Stimulated activated CD4-positive, alpha-beta T cell treated with anti-CD3 and anti-CD28 coated beads, Interleukin-2, amount 100 ng/mL, for 24 hours (primary cell): Measurements from ENCODE around the gene MAN1C1.

ENCODE experiments used
- DNase-seq, 2 donors: peaks; one replicate each; pipeline ENCODE4 v3.0.0-alpha.2; 2020

Gene MAN1C1

DNA sequence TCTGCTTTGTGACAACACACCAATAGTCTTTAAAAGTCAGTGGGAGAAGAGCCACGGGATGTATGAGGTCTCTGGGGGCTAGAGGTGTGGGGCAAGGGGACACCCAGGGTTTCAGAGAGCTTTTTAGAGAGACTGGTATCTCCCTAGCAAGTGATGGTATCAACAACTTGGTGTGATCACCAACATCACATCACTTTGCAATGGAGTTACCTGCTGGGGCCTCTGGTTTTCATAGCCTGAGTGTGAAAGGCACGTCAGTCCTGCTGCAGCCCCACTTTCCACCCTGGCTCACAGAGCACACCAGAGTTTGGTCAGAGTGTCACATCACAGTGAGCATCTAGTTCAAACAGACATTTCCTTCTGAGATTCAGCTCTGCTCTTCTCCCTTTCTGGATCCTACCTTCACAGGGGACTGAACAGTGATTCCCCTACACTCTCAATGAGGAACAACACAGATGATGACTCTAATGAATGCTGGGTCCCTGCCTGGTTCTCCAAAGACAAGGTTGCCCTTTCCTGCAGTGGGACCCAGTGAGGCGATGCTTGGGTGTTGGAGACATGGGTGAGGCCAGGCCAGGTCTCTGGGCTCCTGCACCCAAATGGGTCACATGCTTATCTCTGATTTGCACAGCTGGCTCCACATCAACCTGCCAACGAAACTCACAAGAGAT, 2.0 kb upstream of the MAN1C1 start:
- peak in 1 of 2 donors; percentile 17 for DNase-seq

DNA sequence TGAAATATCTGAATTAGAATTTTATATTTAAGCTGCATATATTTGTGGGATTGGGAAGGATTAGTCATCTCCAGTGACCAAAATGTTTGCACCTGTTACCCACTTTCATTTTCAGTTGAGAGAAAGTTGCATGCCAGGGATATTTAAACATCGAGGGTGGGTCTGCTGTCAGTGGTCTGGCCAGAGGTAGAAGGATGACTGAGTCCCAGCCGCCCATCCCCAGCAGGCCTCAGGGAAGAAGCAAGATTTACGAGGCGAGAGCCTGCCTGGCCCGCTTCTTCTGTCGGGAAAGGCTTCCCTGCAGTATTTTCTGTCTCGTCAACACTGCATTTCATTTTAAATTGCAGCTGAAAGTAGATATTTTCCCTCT, 1.4 kb upstream of the MAN1C1 start:
- no peak for DNase-seq

DNA sequence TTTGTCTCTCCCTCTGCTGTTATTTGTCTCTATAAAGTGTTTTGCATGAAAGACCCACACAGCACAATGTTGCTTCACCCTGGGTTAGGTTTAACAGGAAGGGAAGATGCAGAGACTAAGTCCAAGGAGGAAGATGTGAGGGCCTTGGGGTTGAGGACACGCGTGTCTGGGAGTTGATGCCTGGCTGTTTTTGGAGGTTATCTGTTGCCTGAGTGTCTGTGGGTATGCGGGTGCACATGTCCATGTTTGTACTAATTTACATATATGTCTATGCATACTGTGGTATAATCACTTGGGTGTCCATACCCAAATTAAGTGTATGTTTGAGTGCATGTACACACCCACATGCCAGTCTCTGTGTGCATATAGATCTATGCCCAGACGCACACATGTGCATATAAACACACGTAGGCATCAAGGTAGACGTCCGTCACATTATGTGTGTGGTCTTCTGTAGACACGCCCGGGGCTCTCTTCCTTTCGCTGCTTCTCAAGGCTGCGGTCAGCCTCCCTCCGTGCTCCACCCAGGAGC, 962 bp upstream of the MAN1C1 start:
- DNase-seq = no peak

- peak in 1 of 2 donors; percentile 40 for DNase-seq
Observed at GRCh38 chr1:25616987-25617624, 515 bp downstream of the MAN1C1 start.

GRCh38 chr1:25617625-25618432, 1.2 kb downstream of the MAN1C1 start:
- DNase-seq = peak in 1 of 2 donors; percentile 33

- DNase-seq = no peak
Observed at GRCh38 chr1:25618433-25618808, 1.8 kb downstream of the MAN1C1 start.

DNA sequence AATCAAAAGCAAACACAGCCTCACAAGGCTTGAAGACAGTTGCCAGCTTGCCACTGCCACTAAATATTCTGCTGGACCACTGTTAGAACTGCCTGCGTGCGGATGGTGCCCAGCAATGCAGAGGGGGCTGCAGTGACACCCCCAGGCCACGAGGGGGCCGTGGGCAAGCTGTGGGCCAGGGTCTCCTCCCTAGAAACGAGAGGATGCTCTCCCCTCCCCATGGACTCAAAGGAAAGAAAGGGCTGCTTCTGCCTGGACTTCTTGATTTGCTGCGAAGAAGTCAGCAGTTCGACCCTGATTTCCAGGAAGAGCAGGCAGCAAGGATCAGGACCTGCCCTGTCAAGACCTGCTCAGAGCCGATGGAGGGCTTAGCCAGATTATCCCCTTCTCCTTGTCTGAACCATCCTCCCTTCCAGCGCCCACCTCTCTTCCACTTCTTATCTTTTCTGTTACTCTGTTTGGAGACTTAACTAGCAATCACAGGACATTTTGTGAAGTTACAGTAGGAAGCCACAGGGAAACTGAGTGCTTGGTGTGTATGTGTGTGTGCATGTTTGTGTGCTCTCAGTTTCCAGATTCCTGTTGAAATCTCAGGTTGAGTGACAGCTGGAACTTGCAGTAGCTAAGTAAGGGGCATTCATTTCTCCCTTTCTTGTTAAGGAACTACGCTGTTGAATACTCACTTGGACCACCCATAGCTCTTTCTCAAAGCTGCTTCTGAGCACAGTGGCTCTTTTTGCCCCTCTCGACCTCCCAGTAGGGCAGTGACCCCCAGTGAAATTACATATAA, 2.7 kb downstream of the MAN1C1 start:
- DNase-seq = peak; percentile 63 to 65

GRCh38 chr1:25620211-25620610, 3.6 kb downstream of the MAN1C1 start:
- DNase-seq = no peak

DNA sequence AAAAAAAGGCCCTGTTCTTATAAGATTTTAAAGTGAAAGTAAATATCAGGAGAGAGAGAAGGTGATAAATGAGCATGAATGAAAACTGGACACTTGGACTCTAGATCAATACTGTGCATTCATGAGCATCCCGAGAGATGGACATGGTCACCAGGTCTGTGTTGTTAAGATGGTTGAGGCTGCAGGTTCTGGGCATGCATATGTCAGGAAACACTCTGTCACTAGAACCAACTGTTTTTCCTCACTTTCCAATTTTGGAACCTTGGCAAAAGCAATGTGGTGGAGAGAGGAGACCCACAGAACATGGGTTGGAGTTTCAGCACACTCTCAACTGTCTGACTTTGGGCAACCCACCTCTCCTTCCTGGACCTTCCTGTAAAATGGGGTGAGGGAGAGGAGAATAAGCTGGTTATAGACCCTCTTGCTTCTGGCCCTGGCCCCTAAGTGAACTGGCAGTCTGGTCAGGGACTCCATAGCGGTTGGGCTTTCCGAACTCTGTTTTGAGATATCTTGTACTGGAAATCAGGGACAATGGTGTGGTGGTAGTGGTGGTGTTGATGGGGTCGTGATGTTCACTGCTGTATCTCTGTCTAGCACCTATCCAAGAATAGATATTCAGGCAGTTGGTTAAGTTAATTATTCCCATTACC, 4.2 kb downstream of the MAN1C1 start:
- no peak for DNase-seq

DNA sequence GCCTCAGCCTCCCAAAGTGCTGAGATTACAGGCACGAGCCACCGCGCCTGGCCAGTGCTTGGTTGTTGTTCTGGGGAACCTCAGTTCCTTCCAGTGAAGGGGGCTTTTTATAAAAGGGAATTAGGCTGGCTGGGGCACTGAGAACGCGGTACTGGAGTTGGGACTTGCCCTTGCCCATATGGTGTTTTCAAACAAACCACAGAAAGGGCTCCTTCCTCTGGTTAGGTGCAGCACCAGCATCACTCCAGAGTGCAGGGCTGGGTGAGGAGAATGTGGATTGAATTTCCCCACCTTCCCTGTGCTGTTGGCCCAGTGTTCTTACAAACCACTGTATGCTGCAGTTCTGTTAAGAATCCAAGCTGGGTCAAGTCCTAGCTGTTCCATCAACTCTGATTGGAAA, 5.3 kb downstream of the MAN1C1 start:
- no peak for DNase-seq

GRCh38 chr1:25622531-25622930, 5.9 kb downstream of the MAN1C1 start:
- DNase-seq = peak in 1 of 2 donors; percentile 21

DNA sequence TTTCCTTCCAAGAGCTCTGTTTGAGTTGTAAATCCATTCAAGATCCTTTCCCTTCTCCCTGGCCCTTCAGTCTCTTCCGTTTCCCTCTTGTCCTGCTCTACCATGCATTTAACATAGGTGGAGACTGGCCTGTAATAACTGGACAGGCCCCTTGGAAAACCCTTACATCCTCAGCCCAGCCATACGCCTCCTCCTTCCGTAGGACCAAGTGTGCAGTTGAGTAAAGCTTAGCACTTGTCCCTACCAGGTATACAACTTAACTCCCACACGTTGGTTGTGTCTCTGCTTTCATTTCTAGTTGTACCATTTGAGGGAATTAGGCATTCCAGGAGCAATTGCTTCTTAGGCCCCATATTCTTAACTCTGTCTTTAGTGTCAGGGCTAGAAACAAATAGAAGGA, 6.4 kb downstream of the MAN1C1 start:
- no peak for DNase-seq

DNA sequence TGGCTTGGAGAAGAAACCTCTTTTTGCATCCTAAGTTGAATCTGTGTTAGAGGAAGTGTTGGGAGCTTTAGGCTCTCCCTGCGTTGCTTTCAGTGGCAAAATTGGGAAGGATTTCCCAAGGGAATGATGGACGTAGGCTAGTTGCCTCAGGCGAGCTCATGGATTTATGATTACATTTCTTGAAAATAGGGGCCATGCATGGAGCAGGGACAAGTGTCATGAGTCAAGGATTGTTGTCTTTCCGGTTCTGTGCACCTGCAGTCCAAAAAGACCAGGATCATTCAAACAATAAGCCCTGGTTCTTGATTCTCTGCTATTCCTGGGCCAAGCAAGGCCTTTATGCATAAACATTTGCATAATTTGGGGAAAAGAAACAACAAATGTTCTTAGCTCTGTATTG, 7.1 kb downstream of the MAN1C1 start:
- DNase-seq = no peak

GRCh38 chr1:25624156-25624555, 7.6 kb downstream of the MAN1C1 start:
- no peak for DNase-seq

DNA sequence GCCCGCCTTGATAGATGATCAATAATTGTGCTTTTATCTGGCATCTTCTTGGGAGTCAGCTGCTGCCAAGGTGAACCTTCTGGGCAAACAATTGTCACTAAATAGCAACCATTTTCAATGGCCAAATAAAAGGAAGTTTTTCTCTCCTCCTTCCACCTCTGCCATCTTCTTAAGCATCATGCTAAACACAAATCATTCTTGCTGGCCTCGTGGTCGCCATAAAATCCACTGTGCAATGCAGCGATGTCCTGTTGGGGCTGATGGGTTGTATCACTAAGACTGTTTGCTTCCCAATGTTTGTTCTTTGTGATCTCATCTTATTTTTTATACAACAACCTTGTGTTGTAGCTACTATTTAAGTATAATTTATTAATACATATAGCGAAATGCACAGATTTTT, 8.0 kb downstream of the MAN1C1 start:
- DNase-seq = no peak

GRCh38 chr1:25626018-25626417, 9.4 kb downstream of the MAN1C1 start:
- DNase-seq = no peak

DNA sequence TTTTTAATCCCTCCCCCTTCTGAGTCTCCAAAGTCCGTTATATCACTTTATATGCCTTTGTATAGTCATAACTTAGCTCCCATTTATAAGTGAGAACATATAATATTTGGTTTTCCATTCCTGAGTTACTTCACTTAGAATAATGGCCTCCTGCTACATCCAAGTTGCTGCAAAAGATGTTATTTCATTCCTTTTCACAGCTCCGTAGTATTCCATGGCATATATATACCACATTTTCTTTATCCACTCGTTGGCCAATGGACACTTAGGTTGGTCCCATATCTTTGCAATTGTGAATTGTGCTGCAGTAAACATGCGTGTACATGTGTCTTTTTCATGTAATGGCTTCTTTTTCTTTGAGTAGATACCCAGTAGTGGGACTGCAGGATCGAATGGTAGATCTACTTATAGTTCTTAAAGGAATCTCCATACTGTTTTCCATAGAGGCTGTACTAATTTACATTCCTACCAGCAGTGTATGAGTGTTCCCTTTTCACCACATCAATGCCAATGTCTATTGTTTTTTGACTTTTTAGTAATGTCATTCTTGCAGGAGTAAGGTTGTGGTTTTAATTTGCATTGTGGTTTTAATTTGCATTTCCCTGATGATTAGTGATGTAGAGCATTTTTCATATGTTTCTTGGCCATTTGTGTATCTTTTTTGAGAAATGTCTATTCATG, 12.3 kb downstream of the MAN1C1 start:
- no peak for DNase-seq

DNA sequence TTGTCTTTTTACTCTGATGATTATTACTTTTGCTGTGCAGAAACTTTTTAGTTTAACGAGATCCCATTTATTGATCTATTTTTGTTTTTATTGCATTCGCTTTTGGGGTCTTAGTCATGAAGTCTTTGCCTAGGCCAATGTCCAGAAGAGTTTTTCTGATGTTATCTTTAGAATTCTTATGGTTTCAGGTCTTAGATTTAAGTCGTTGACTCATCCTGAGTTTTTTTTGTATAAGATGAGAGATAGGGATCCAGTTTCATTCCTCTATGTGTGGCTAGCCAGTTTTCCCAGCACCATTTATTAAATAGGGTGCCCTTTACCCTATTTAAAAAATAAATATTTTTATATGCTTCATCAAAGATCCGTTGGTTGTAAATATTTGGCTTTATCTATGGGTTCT, 13.2 kb downstream of the MAN1C1 start:
- DNase-seq = no peak

DNA sequence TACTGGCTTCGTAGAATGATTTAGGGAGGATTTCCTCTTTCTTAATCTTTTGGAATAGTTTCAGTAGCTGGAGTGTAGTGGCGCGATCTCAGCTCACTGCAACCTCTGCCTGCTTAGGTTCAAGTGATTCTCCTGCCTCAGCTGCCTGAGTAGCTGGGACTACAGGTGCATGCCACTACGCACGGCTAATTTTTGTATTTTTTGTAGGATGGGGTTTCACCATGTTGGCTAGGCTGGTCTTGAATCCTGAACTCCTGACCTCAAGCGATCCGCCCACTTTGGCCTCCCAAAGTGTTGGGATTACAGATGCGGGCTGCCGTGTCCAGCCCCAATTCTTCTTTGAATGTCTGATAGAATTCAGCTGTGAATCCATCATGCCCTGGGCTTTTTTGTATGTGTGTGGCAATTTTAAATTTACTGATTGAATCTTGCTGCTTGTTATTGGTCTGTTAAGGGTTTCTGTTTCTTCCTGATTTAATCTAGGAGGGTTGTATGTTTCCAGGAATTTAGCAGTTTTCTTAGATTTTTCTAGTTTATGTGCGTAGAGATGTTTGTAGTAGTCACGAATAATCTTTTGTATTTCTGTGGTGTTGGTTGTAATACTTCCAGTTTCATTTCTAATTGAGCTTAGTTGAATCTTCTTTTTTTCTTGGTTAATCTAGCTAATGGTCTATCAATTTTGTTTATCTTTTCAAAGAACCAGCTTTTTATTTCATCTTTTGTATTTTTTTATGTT, 15.3 kb downstream of the MAN1C1 start:
- DNase-seq = peak in 1 of 2 donors; percentile 17

DNA sequence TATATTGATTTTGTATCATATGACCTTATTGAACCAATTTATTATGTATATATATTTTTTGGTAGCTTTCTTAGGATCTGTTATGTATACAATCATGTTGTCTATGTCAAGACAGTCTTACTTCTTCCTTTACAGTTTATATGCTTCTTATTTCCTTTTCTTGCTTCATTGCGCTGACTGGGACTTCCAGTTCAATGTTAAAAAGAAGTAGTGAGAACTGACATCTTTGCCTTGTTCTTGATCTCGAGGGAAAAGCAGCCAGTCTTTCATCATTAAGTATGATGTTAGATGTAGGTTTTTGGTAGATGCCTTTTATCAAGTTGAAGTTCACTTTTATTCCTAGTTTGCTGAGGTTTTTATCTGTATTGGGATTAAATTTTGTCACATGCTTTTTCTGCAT, 17.5 kb downstream of the MAN1C1 start:
- no peak for DNase-seq

GRCh38 chr1:25634896-25635295, 18.3 kb downstream of the MAN1C1 start:
- no peak for DNase-seq
